ENCODE results near the gene KCNQ1. TPM values are rescaled to one million over a fixed set of nuclear protein-coding genes. Genes with fewer than 3 reads are reported as not detected.

KCNQ1 gene
- total RNA-seq, 1 experiment from 2014 or later, result 10.7 TPM

DNA sequence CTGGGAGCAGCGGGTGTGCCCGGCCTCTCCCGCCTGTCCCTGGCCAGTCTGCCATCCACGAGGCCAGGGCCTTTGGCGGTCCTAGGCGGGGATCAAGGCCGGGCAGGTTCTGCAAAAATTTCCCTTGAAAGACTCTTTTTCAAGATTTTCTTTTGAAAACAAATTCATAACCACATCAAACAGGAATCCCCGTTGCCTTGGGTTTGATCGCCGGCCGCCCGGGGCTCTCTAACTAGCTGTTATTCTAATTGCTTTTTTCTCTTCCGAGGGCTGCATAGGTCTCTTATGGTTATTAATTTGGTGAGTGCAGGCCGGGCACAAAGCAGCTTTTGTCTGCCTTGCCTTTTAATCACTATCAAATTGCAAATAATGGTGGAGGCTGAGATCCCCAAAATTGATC is 398.7 kb downstream of the KCNQ1 start:
- Histone ChIP-seq H3K9me3 (ENCODE audit: control insufficient read depth in 1 of 2, insufficient read depth in 1 of 2, low read depth in 1 of 2, low read length in 2 of 2) (no peaks in the 10 kb centered on the region), H3K4me3 (replicated peaks in 1 of 2; ENCODE audit: low read depth in 1 of 2, low read length in 2 of 2) (no peak overlapping the region), H3K4me1 (ENCODE audit: control insufficient read depth in 1 of 2, insufficient read depth in 2 of 2, low read length in 2 of 2) (peaks cover 0 to 19% of the 10 kb centered on the region in 2 experiments; a peak in 3 of 4 replicates), H3K27ac (ENCODE audit: low read depth, low read length) (no peak overlapping the region), H3K79me2 (ENCODE audit: insufficient read depth, low read length) (no peaks in the 10 kb centered on the region), H3K9me2 (ENCODE audit: insufficient read depth) (no peaks in the 10 kb centered on the region), H2AFZ (ENCODE audit: low read depth, low read length, poor library complexity, severe bottlenecking) (no peak overlapping the region), H3K9ac (ENCODE audit: low read length) (no peak overlapping the region), H4K20me1 (ENCODE audit: insufficient read depth) (no peaks in the 10 kb centered on the region), H3K27me3 (ENCODE audit: insufficient read depth, low read length) (no peaks in the 10 kb centered on the region), H3K4me2 (ENCODE audit: low read length) (peak overlapping the region; percentile 21; the same call in 1 of the 2 replicates), H3K36me3 (ENCODE audit: control insufficient read depth in 1 of 2, insufficient read depth in 2 of 2, low read length in 2 of 2) (no peaks in the 10 kb centered on the region)
- ChIA-PET POLR2A (no interaction called here), RAD21 (ENCODE audit: low non-redundant PET in 1 of 2, low total read pairs in 2 of 2, uncharacterized antibody in 2 of 2, unreplicated experiment in 2 of 2) (no interaction called here), CTCF (no interaction called here)
- TF ChIP-seq RAD21 (IDR thresholded peaks at IDR 0.05; ENCODE audit: low read depth) (no peak), POLR2A (IDR thresholded peaks at IDR 0.05; ENCODE audit: borderline replicate concordance, extremely low read depth, insufficient read depth, insufficient read length) (no peak), JUND (IDR thresholded peaks at IDR 0.05) (no peak), POLR2AphosphoS5 (IDR thresholded peaks at IDR 0.05; ENCODE audit: low read depth, low read length) (no peak), ZNF274 (IDR thresholded peaks at IDR 0.05; ENCODE audit: low read depth, low read length) (no peak)
- TF ChIP-seq, protein P1, sequence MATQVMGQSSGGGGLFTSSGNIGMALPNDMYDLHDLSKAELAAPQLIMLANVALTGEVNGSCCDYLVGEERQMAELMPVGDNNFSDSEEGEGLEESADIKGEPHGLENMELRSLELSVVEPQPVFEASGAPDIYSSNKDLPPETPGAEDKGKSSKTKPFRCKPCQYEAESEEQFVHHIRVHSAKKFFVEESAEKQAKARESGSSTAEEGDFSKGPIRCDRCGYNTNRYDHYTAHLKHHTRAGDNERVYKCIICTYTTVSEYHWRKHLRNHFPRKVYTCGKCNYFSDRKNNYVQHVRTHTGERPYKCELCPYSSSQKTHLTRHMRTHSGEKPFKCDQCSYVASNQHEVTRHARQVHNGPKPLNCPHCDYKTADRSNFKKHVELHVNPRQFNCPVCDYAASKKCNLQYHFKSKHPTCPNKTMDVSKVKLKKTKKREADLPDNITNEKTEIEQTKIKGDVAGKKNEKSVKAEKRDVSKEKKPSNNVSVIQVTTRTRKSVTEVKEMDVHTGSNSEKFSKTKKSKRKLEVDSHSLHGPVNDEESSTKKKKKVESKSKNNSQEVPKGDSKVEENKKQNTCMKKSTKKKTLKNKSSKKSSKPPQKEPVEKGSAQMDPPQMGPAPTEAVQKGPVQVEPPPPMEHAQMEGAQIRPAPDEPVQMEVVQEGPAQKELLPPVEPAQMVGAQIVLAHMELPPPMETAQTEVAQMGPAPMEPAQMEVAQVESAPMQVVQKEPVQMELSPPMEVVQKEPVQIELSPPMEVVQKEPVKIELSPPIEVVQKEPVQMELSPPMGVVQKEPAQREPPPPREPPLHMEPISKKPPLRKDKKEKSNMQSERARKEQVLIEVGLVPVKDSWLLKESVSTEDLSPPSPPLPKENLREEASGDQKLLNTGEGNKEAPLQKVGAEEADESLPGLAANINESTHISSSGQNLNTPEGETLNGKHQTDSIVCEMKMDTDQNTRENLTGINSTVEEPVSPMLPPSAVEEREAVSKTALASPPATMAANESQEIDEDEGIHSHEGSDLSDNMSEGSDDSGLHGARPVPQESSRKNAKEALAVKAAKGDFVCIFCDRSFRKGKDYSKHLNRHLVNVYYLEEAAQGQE (IDR thresholded peaks at IDR 0.05; ENCODE audit: low read depth), result no peak
- ATAC-seq (no peak), DNase-seq (ENCODE audit: low read depth, low spot score) (no peak)
- no TSS peak for BruUV-seq (replicated peaks)
- intact Hi-C loops (cut with micrococcal nuclease), result no loop called here
